GM12874 (cell line): Measurements from ENCODE around the gene GTF2I.

ENCODE experiments used
- TF ChIP-seq, protein P1 (sequence below): IDR thresholded peaks from 2 replicates; pipeline ENCODE4 v1.5.1; 2011; ENCODE audit warnings: low read depth, mild to moderate bottlenecking, control low read depth, low read length, moderate library complexity; ENCODE audit not compliant: insufficient read depth

GTF2I gene

GRCh38 chr7:74657692-74658177 is at the start of gene GTF2I:
TSS of gene GTF2I (plus strand) at chr7:74657718. CDS start at chr7:74689129, 31,411 bp downstream.
- TF ChIP-seq, protein P1, sequence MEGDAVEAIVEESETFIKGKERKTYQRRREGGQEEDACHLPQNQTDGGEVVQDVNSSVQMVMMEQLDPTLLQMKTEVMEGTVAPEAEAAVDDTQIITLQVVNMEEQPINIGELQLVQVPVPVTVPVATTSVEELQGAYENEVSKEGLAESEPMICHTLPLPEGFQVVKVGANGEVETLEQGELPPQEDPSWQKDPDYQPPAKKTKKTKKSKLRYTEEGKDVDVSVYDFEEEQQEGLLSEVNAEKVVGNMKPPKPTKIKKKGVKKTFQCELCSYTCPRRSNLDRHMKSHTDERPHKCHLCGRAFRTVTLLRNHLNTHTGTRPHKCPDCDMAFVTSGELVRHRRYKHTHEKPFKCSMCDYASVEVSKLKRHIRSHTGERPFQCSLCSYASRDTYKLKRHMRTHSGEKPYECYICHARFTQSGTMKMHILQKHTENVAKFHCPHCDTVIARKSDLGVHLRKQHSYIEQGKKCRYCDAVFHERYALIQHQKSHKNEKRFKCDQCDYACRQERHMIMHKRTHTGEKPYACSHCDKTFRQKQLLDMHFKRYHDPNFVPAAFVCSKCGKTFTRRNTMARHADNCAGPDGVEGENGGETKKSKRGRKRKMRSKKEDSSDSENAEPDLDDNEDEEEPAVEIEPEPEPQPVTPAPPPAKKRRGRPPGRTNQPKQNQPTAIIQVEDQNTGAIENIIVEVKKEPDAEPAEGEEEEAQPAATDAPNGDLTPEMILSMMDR: no peak

DNA sequence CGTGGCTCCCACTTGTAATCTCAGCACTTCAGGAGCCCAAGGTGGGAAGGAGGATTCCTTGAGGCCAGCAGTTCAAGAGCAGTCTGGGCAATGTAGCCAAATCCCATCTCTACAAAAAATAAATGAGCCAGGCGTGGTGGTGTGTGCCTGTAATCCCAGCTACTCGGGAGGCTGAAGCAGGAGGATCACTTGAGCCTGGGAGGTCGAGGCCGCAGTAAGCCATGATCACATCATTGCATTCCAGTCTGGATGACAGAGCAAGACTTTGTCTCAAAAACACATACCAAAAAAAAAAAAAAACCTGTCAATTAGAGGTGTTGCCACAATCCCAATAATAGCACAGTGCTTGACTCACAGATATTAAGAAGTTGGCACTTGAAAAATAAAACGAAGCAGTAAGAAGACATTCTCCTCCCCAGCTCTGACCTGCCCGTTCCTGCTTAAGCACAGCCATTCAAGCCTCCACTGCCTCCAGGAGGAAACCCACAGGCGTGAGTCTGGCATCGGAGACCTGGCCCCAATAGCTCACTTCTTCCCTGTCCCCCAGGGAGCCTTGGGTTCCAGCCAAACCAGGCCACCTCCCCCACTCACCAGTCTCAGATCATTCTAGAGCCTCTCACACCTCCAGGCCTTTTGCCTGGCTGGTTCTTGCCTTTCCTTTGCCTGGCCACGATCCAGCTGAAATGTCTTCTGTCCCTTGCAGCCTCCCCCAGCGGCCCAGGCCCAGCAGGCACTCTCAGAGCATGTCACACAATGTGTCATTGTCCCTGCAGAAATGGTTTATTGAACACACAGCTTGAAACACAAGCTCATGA is 45.3 kb upstream of the GTF2I start:
- TF ChIP-seq, protein P1: no peak

DNA sequence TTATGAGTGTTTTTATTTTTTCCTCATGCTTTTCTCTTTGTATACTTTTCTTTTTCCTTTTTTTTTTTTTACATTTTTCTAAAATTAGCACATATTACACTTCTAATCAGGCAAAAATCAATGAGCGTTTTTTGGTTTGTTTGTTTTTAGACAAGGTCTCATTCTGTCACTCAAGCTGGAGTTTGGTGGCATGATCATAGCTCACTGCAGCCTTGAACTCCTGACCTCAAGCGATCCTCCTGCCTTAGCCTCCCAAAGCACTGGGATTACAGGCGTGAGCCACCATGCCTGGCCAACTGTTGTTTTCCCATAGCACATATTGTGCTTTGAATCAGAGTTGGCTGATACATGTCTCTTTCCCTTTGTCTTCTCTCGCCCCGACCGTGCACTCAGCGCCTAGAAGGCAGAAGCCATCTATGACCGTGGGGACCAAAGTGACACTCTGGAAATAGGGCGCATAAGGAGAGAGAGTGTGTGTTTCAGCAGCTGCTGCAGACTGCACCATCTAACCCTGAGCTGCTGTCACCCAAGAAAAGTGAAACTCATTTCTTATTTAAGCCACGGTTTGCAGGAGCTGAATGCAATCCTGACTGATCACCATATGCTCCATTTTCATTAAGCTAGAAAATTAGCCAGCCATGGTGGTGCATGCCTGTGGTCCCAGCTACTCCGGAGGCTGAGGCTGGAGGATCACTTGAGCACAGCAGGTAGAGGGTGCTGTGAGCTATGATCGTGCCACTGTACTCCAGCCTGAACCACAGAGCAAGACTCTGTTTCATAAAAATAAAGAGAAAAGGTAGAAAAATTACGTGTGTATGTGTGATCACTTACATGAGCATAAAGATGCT is 41.4 kb upstream of the GTF2I start:
- TF ChIP-seq, protein P1: no peak

DNA sequence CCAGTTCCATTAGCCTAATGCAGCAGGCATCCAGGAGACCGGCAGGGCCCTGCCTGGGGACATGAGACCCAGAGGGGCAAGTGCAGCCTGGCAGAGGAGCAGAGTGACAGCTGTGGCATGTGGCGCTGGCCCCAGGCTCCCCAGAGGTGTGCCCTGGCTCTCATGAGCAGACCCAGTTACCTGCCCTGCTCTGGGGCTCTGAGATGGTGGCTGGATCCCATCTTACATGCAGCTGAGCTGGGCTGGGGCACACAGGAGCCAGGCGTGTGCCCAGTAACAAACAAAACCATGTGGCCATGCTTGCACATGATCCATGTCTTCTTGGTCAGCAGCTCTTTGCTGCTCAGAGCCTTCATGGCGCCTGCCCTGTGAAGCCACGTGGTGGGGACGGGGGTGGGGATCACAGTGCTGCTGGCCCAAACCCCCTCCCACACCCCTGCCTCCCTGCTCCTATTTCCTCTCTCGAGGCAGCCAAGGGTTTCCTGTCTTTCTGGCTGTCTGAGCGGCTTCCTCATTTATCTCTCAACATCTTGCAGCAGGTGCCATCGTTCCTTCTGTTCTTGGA is 40.3 kb upstream of the GTF2I start:
- TF ChIP-seq, protein P1: no peak

DNA sequence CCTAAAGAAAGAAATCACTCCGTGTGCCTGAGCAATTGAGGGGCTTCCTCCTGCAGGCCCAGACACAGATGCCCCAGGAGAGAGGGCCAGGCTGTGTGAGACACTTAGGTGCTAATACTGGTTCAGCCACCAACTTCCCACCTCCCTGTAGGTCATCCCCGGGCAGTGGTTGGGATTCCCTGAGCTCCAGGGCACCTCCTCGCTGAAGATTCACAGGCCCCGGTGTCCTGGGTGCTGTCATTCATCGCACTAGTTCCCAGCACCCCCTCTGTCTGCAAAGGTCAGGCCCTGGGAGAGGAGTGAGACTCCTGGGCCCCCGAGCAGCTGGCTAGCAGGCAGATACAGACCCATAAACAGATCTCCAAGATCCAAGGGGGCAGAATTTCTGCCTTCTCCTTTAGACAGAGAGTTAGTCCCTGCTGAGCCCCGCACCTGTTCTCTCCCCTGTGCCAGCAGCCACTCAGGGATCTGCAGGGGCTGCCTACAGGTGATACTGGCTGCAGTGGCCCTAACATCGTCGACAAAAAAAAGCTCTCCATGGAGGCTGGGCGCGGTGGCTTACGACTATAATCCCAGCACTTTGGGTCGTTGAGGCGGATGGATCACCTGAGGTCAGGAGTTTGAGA is 38.2 kb upstream of the GTF2I start:
- TF ChIP-seq, protein P1: no peak

GRCh38 chr7:74622228-74622749 is 35.2 kb upstream of the GTF2I start:
- TF ChIP-seq, protein P1: no peak
